GM19395 (cell line): ENCODE results near the gene ZDHHC17.

Experiments
- ATAC-seq: cut with Tn5 transposase; IDR thresholded peaks from one replicate; pipeline ENCODE4 v1.9.1; 2021; ENCODE audit warnings: mild to moderate bottlenecking, moderate library complexity; ENCODE audit not compliant: unreplicated experiment

The ZDHHC17 gene

DNA sequence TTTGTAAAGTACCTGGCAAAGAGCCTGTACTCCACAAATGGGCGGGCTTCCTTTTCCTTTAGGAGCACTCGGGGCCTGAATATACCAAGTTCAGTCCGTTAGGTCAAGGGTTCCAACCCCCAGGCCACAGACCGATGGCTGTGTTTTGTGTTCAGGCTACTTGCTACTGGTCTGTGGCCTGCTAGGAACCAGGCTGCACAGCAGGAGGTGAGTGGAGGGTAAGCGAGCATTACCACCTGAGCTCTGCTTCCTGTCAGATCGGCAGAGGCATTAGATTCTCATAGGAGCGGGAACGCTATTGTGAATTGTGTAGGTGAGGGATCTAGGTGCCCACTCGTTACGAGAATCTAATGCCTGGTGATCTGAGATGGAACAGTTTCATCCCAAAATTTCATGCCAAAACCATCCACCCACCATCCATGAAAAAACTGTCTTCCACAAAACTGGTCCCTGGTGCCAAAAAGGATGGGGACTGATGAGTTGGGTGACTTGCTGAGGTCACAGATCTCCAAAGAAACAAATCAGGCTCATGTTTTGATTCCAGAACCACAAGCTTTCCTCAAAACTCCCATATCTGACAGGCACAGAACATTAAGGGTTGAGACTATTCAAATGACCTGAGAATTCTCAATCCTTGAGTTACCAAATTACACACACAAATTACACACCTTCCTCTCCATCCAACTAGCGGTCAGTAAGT lies 110.7 kb downstream of the ZDHHC17 start:
- ATAC-seq: no peak

DNA sequence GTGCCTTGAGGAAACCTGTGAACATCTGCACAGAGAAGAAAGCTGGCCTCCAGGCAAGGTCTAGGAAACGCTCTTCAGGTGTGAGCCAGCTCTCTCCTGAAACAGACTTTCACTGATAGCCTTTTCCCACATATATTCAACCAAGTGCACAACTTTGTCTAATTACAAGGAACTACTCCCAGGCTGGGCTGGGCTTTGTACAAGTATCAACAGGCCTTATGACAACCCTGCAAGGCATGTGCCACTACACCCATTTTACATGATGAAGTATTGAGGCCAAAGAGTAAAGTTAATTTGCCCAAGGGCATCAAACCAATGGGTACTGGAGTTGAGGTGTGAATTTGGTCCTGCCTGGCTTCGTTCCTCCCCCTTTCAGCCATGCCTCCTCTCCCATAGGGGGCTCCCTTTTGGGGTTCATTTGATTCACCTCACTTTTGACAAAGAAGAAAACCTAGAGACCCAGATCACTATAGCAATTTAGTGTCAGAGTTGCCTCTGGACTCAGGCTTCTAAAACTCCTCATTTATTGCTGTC lies 112.8 kb downstream of the ZDHHC17 start:
- no peak for ATAC-seq

DNA sequence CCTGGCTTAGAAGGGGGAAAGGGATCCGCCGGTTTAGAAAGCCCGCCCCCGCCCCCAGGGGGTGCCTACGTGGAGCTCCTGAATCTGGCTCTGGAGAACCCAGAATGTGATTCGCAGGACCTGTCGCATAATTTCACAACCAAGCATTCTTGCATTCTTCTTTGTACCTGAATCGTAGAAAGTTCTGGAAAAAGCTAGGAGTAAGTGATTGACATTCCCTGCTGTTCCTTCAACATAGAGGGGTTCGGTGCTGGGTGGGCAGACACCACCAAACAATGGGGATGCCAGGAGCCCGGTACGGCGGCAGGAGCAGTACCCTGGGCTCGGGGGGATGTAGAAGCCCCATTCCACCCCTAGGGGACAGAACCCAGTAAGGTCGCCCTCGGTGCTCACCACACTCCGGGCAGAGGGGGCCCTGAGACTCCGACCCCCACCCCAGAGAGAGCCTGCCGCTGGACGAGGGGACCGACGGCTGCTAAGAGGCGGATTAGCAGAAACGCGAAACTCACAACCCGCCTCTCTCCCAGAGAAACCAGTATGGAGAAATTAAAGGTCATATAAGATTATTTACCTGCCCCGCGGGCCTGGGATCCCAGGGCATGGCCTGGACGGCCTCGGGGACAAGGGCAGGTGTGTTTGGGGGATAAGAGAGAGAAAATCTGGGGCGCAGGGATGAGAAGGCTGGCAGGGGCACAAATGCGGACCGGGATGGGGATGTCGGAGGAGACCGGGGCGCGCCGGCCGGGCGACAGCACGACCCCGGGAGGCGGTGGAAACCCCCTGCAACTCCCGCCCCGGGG lies 114.4 kb downstream of the ZDHHC17 start:
- peak; percentile 52 for ATAC-seq

DNA sequence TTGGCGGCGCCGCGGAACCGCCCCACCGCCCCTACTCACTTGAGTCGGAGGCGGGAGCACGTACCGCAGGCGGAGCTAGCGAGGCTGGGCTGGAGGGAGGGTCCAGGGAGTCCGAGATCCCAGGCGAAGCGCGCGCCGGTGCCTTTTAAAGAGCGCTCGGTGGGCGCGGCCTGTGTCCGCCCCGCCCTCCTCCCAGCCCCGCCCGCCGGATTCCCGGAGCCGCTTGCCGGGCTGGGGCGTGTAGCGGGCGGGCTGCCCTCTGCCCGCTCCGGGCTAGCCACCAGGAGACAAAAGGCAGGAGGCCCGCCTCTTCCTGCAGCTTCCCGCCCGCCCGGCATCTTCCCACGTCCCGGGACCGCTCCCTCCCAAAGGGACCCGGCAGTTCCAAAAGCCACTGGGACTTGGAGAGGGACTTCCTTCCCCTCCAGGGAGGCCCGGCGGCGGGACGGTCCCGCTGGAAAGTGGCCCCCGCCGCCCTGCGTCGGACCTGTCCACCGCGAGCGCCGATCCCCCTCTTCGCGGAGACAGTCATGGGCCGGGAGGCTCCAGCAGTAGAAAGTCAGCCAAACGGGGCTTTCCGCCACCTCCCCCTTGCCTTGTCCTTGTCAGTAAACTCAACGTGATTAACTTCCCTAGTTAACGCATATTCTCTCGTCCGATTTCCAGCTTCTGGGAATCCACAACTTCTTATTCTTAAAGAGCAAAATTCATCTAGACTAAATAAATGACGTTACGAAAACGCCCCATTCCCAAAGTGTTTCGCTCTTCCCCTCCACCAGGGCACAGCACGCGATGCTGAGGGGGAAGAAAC lies 115.2 kb downstream of the ZDHHC17 start, which contains the start of gene CSRP2:
CSRP2 (minus strand) TSS at position 121 of the 811 bp plus-strand sequence. CDS start 12,759 bp downstream, outside the sequence.
- peak; percentile 90 for ATAC-seq

DNA sequence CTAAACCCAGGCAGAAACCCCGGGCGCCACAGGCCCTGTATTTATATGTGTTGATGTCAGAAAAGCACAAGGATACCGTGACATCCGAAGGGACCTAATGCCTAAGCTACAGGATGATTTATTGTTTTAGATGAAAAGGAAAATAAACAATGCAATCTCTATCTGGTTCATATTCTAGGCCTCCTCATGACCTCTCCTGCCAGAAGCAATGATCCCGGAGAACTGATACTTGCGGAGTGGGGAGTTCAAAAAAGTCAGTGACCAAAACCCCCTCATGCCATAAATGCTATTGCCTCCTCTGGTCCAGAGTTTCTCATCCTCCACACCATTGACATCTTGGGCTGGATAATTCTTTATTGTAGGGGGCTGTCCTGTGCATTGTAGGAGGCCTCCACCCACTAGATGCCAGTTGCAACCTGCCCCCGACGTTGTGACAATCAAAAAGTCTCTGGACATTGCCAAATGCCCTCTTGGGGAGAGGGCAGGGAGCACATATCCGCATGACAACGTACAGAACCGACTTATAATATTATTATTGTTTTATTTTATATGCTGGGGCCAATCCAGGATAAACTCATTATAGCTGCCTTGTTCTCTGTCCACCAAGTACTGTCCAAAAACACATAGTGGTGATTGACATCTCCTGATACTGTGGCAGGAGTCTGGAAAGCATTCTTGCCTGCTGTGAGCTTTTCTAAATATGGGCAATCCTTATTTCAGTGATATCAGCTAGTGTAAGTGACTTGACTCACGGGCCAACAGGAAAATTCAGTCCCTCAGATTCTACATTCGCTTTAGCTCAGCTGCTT lies 116.0 kb downstream of the ZDHHC17 start:
- no peak for ATAC-seq

DNA sequence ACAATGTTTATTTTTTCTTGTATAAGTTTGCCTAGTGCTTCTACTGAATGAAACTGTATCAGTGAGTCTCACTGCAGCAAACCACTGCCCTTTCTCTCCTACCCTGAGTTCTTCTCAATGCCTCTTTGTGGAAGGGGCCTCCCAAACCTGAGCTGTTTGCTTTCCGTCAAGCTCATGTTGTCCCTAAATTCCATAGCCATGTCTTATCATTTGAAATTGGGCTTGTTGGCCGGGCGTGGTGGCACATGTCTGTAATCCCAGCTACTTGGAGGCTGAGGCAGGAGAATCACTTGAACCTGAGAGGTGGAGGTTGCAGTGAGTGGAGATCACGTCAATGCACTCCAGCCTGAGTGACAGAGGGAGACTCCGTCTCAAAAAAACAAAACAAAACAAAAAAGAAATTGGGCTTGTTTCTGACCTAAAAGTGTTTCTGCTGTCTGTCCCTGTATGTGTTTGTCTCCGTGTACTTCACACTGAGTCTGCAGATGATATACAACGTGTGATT lies 116.7 kb downstream of the ZDHHC17 start:
- ATAC-seq: no peak

DNA sequence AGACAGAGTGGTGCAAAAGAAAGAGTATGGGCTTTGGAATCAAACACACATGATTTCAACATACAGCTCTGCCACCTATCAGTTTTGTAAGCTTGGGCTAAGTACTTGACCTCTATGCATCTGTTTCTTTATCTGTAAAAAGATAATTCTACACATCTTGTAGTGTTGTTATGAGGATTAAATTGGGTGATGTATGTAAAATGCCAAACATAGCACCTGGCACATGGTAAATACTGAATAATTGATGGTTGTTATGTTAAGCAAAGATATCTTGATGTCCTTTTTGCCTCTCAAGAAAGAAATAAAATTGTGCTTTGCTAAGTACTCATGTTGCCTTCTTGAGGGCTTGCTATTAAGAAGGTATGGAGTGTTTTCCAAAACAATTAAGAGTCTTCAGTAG lies 117.2 kb downstream of the ZDHHC17 start:
- ATAC-seq: no peak

DNA sequence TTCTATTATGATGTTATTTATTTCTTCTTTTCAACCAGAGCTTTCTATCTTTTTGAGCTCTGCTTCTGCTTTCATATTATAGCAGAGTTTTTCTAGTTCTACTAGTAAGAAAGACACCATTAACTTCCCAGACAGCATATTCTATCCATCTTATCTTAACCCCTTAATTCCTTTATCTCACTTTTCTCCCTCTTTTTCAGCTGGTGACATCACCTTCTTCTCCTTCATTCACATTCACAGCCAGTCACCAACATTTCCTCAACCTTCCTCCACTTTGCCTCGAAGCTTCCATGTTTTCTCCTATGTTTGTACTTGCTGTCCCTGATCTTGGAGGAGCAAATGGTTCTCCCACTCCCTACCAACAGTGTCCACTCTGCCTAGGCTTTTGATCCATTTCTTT lies 118.5 kb downstream of the ZDHHC17 start:
- no peak for ATAC-seq

DNA sequence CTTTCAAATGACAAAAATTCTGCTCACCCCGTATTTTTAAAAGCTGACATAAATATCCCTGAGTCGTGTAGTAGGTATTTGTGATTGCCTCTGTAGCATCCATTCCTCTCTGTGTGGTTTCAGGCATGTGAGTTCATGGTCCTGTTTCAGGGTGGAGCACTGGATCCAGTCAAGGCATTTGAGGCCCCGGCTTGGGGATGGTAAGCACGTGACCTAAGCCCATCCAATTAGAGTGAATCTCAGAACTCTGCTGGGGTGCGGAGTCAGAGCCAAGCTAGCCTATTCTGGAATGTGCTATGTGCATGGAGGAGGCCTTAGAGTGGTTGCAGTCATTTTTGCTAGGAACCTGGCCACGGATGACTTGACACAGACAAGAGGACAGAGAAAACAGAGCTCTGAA lies 119.2 kb downstream of the ZDHHC17 start:
- ATAC-seq: no peak

DNA sequence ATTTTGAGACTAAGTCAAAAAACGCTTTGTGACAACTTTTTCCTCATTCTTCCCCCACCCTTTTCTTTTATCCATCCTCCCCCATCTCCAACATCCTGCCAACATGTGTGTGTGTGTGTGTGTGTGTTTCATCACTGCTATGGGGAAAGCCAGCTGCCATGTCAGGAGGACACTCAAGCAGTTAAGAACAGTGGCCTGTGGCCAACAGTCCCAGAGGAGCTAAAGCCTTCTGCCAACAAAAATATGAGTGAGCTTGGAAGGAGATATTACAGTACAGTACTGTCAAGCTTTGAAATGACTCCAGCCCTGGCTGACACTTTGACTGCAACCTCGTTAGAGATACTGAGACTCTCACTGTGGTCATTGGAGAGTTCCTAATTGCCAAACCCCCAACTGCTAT lies 119.9 kb downstream of the ZDHHC17 start:
- ATAC-seq: no peak

DNA sequence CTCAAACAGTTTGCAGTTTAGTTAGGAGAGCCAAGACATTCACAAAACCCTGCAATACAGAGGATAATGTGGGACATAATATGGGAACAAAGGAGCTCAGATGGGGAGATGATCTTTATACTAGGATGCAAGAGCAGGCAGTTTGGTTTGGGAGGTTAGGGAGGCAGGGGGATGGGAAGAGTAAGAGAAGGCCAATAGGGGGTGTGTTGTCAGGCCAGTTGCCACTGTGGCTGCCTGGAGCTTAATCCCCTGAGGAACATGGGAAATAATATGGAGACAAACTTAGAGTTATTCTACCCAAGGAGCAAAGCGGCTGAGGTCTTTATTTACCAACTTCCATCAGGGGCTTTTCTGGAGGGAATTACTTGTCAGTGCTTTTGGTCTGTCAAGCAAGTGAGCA lies 124.9 kb downstream of the ZDHHC17 start:
- no peak for ATAC-seq

DNA sequence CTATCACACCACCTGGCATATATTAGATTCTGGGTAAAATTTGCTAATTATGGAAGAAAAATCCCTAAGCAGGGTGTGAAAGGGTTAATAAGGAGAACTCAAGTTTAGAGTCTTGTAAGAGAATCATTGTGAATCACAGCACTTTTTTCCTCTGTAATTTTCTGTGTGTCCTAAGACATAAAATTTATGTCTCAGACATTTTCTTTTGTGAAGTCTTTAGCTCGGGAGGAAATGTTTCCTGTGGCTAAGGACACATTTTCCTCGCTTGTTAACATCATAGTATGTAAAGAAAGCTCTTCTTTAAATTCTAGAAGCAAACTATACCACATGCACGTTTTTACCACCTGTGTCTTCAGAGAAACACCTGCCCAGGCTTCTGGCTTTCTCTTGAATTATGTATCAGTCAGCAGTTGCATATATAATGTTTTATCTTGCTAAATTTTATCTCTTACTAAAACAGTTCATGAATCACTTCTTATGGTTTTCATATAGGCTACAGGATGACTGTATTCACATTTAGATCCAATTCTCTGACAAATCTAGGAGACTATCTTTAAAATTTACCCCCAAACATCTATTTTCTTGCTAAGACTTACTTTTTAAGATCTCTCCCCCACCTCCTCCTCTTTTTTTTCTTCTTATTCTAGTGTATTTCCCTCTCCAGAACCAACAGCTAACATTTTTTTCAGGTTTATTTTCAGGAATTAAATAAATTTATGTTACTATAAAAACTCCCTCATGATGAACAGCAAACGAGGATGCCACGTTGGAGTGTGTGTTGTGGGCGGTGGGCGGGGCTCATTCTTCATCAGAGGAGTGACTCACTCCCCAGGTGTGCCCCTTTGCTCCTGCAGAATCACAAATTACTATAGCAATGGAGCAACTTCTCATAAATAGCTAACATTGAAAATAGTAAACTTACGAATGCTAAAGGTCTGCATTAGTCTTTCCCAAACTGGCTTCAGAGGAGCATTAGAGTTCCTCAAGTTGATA lies 126.5 kb downstream of the ZDHHC17 start:
- no peak for ATAC-seq

DNA sequence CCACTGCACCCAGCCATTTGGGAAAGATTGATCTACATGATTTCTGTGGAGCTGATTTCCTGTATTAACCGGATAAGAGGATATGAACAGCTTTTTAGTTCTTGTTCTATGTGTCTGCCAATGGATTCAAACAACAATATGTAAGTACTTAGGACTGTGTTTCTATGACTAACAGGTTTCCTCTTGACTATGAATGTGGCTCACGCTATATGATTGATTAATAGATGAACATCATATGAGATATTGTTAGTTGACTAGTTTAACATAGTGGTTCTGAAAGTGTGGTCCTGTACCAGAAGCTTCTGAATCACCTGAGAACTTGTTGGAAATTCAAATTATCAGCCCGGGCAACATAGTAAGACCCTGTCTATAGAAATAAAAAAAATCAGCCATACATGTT lies 127.7 kb downstream of the ZDHHC17 start:
- no peak for ATAC-seq

DNA sequence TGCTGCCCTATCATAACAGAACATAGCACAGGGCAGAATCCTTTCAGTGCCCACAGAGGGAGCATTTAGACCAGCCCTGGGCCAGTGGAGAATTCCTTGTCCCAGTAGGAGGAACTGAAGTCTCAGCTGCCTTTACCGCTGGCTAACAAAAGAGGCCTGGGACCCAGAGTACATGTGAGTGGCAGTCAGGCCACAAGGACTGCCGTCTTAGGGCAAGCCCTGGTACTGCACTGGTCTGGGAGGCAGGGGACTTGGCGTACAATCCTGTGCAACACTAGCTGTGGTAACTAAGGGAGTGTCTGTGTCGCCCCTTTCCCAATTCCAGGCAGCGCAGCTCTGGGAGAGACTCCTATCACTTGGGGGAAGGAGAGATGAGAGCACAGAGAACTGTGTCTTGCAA lies 131.9 kb downstream of the ZDHHC17 start:
- ATAC-seq: no peak

DNA sequence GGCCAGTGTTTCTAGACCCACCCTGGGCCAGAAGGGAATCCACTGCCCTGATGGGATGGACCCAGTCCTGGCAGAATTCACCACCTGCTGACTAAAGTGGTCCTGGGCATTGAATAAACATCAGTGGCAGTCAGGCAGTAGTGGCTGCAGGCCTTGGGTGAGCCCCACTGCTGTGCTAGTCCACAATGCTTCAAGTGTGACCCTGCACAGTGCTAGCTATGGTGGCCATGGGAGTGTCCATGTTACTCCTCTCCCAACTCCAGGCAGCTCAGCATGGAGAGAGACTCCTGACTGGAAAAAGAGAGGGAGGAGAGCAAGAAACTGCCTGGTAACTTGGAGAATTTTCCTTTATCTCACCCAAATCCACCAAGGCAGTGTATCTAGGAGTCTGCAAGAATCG lies 132.4 kb downstream of the ZDHHC17 start:
- ATAC-seq: no peak

DNA sequence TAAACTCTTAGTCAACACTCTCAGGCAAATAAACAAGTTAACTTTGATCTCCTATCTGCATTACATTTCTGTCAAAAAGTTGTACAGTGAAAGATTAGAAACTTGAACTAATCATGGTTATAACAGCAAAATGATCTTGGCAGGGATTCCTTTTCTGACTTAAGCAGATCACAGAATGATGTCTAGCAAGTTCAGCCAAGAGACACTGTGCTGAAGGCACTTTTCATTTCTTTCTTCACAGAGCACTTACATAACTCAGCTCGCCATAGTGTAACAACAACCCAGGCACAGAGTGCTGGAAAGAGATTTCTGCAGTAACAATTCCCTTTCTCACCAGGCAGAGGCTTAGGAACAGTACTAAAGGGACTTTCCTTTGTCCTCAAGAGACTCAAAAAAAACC lies 134.5 kb downstream of the ZDHHC17 start:
- no peak for ATAC-seq

DNA sequence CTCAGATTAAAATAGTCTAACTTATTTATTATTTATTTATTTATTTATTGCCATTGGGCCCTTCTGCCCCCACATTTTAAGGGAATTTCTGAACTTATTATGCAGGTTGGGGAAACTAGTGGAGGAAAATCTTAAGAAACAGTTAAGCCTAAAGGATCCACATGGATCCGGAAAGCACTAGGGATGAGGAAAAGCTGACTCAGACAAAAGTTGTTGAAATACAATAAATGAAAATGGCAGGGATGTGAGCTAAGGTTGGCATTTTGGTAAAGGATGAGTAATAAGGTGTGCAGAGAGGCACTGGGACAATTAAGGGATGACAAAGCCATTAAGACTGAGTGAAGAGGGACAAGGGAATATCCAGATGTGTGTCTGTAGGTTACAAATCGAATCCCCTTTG lies 135.6 kb downstream of the ZDHHC17 start:
- ATAC-seq: no peak

DNA sequence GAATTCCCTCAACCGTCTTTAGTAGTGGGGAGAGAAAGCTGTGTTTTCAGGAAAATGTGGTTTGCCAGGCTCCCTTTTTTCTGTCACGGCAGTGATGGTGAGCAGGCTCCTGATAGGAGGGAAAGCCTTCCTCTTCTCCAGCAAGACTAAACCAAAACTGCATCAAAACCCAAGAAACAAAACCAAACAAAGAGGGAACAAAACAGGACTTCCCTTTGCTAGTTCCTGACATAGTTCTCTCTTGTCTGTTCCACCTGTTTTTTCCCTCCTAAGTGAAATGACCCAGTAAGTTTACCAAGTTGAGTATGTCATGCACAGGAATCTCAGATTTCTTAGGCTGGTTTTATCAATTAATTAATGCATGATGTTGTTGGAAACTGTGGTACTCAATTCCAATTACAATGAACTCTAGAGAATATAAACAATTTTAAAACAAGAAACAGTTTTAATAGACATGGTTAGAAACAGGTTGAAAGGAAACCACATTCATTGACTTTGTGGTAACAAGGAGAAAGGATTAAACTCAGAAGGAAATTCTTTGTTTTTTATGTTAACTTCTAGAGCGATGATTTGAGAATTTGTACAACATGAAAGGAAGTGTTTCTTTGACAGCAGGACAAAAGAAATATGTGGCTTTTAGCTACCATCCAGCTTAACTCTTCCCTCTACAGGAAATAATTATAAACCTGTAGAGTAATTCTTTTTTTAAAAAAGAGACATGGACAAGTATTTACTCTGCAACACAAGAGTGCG lies 137.9 kb downstream of the ZDHHC17 start:
- no peak for ATAC-seq
